GM12892 (cell line): ENCODE data around the gene BEST4.

ENCODE experiments used
- POLR2A ChIP-seq: IDR thresholded peaks from 2 replicates; pipeline ENCODE4 v1.6.1; 2011; ENCODE audit warnings: low read depth, low read length, control low read depth
- POLR2AphosphoS5 ChIP-seq: IDR thresholded peaks from 2 replicates; pipeline ENCODE4 v1.6.1; 2011; ENCODE audit warnings: low read depth, low read length, control low read depth

GRCh38 chr1:44819608-44820327 lies 31.8 kb upstream of the BEST4 start:
- TF ChIP-seq POLR2AphosphoS5 (peak; percentile 100), POLR2A (peak; percentile 100)
